Mesenteric fat pad (tissue), 1 donor: Measurements from ENCODE around the gene C2CD4D. TPM values are rescaled to one million over a fixed set of nuclear protein-coding genes. Genes with fewer than 3 reads are reported as not detected.

Experiments
- DNase-seq: peaks from one replicate; pipeline ENCODE4 v3.0.0-alpha.2; 2020; ENCODE audit warnings: low spot score
- total RNA-seq: library from RNA; stranded (reverse); fragmentation: NEBNext Ultra II Directional; extraction: Animal tissue kit (Norgen Biotek cat#: 25700); gene quantifications from one replicate; pipeline ENCODE4 v1.2.1, GENCODE V29; 2021
- donor health status: DM: yes; HTN: yes; CAD: no.

The C2CD4D gene
- total RNA-seq, 1 donor from 2014 or later, result not detected

GRCh38 chr1:151858886-151859665, 19.5 kb upstream of the C2CD4D start:
- peak; percentile 72 for DNase-seq

GRCh38 chr1:151858030-151858746, 18.6 kb upstream of the C2CD4D start:
- peak; percentile 30 for DNase-seq

GRCh38 chr1:151855933-151856332, 16.3 kb upstream of the C2CD4D start:
- DNase-seq, result no peak

- DNase-seq, result peak; percentile 57
Measured at GRCh38 chr1:151855516-151855915, 15.9 kb upstream of the C2CD4D start.

- peak; percentile 39 for DNase-seq
Measured at GRCh38 chr1:151854658-151855057, 15.0 kb upstream of the C2CD4D start.

GRCh38 chr1:151853411-151853943, 13.9 kb upstream of the C2CD4D start, which contains the start of gene THEM5:
THEM5 (minus strand) TSS chr1:151853712; CDS start chr1:151853565, 147 bp downstream.
- peak; percentile 64 for DNase-seq

GRCh38 chr1:151852733-151853132, 13.1 kb upstream of the C2CD4D start:
- peak; percentile 62 for DNase-seq

GRCh38 chr1:151851886-151852285, 12.3 kb upstream of the C2CD4D start:
- DNase-seq, result peak; percentile 79

- peak; percentile 73 for DNase-seq
Measured at GRCh38 chr1:151849871-151850270, 10.3 kb upstream of the C2CD4D start.

GRCh38 chr1:151849126-151849525, 9.5 kb upstream of the C2CD4D start:
- DNase-seq, result peak; percentile 20

GRCh38 chr1:151847867-151848596, 8.4 kb upstream of the C2CD4D start:
- peak; percentile 45 for DNase-seq

GRCh38 chr1:151846686-151847237, 7.1 kb upstream of the C2CD4D start:
- no peak for DNase-seq

GRCh38 chr1:151846062-151846568, 6.5 kb upstream of the C2CD4D start:
- DNase-seq, result no peak

GRCh38 chr1:151843398-151843797, 3.8 kb upstream of the C2CD4D start:
- DNase-seq, result no peak

- no peak for DNase-seq
Measured at GRCh38 chr1:151841141-151841540, 1.5 kb upstream of the C2CD4D start.

- no peak for DNase-seq
Measured at GRCh38 chr1:151840421-151840820, 801 bp upstream of the C2CD4D start.

- DNase-seq, result no peak
Measured at GRCh38 chr1:151839082-151839412, 573 bp downstream of the C2CD4D start.

GRCh38 chr1:151838222-151839081, 1.2 kb downstream of the C2CD4D start:
- DNase-seq, result no peak

GRCh38 chr1:151837884-151838221, 1.8 kb downstream of the C2CD4D start:
- no peak for DNase-seq

- no peak for DNase-seq
Measured at GRCh38 chr1:151837197-151837596, 2.4 kb downstream of the C2CD4D start.
